OCI-LY7 (cell line): ENCODE measurements around the gene CDK14. TPM values are rescaled to one million over a fixed set of nuclear protein-coding genes. Genes with fewer than 3 reads are reported as not detected.

Source experiments
- BruUV-seq: library from RNA; stranded (reverse); fragments of 400-500 nt; replicated peaks from 2 replicates; lab custom pipeline; 2021; lab: Mats Ljungman, UMichigan
- CTCF ChIA-PET: fragments of 300-600 bp; sonication (Branson Sonifier 250); formaldehyde crosslinking; loops from one replicate; lab custom pipeline; 2022; ENCODE audit warnings: antibody characterized with exemption; ENCODE audit not compliant: unreplicated experiment; lab: Charles Lee
- POLR2A ChIA-PET: fragments of 300-600 bp; sonication (Branson Sonifier 250); formaldehyde crosslinking; loops from one replicate; lab custom pipeline; 2022; ENCODE audit warnings: antibody characterized with exemption; lab: Charles Lee
- DNase-seq: peaks from one replicate; pipeline ENCODE4 v3.0.0-alpha.2; 2015; ENCODE audit warnings: low spot score
- H2AFZ ChIP-seq: fragments of 200-600 bp; sonication (generic), shearing (Covaris generic); 2 replicates; pipeline ENCODE4 v1.6.1; 2014; ENCODE audit warnings: mild to moderate bottlenecking, antibody characterized with exemption, low read length, moderate library complexity
- H3K27ac ChIP-seq: fragments of 200-600 bp; sonication (generic); 2 replicates; pipeline ENCODE4 v1.5.1; 2014; ENCODE audit warnings: mixed run types, low read depth, mild to moderate bottlenecking, moderate library complexity, low read length, inconsistent platforms; ENCODE audit not compliant: poor library complexity, severe bottlenecking
- H3K36me3 ChIP-seq: fragments of 200-600 bp; sonication (generic); 2 replicates; pipeline ENCODE4 v1.6.1; 2014; ENCODE audit warnings: mild to moderate bottlenecking, antibody characterized with exemption, low read length, moderate library complexity, mixed read lengths; ENCODE audit not compliant: insufficient read depth
- H3K4me1 ChIP-seq: fragments of 200-600 bp; sonication (generic); 2 replicates; pipeline ENCODE4 v1.5.1; 2014; ENCODE audit warnings: mild to moderate bottlenecking, low read length; ENCODE audit not compliant: insufficient read depth, poor library complexity, severe bottlenecking
- H3K4me2 ChIP-seq: fragments of 200-600 bp; sonication (generic); 2 replicates; pipeline ENCODE4 v1.6.1; 2014; ENCODE audit warnings: mild to moderate bottlenecking, low read length
- H3K4me3 ChIP-seq: fragments of 200-600 bp; sonication (generic); 2 replicates; pipeline ENCODE4 v1.5.1; 2014; ENCODE audit warnings: mild to moderate bottlenecking, low read depth, low read length; ENCODE audit not compliant: poor library complexity, severe bottlenecking
- H3K79me2 ChIP-seq: fragments of 200-600 bp; sonication (generic); 2 replicates; pipeline ENCODE4 v1.6.1; 2016; ENCODE audit warnings: low read depth, mild to moderate bottlenecking, low read length, moderate library complexity, mixed read lengths; ENCODE audit not compliant: insufficient read depth
- H3K9me2 ChIP-seq: fragments of 200-600 bp; sonication (generic); 2 replicates; pipeline ENCODE4 v1.6.1; 2016; ENCODE audit warnings: mild to moderate bottlenecking, low read length, mixed read lengths; ENCODE audit not compliant: insufficient read depth
- H3K9me3 ChIP-seq: fragments of 200-600 bp; sonication (generic); 2 replicates; pipeline ENCODE4 v1.6.1; 2014; ENCODE audit warnings: mild to moderate bottlenecking, mixed run types, low read length, mixed read lengths
- H4K20me1 ChIP-seq: fragments of 200-600 bp; sonication (generic); 2 replicates; pipeline ENCODE4 v1.6.1; 2014; ENCODE audit warnings: mild to moderate bottlenecking, antibody characterized with exemption, low read length, moderate library complexity, mixed read lengths; ENCODE audit not compliant: insufficient read depth
- EZH2phosphoT487 ChIP-seq: fragments of 200-600 bp; sonication (generic); IDR thresholded peaks from 2 replicates; pipeline ENCODE4 v1.6.1; 2018; ENCODE audit warnings: low read depth, borderline replicate concordance, mild to moderate bottlenecking, mixed run types, antibody characterized with exemption, low read length, moderate library complexity, mixed read lengths
- intact Hi-C: fragments of 100-400 bp; cut with micrococcal nuclease; formaldehyde crosslinking; loops from one replicate; pipeline ENCODE4 v1.10.0; 2022; ENCODE audit not compliant: unreplicated experiment
- total RNA-seq, 2 experiments: library from RNA; depleted of rRNA in 1 of 2; stranded (reverse); fragments of >200 nt in 1 of 2; shearing (Covaris generic) in 1 of 2; gene quantifications; 2 replicates each; pipeline ENCODE4 v1.2.3, GENCODE V29; 2014 to 2022
- TF ChIP-seq, protein P1 (sequence below): fragments of 200-600 bp; sonication (generic); conservative IDR thresholded peaks from 2 replicates; pipeline ENCODE4 v1.5.1; 2014; ENCODE audit warnings: mild to moderate bottlenecking, antibody characterized with exemption, low read length, moderate library complexity, mixed read lengths

Gene CDK14
- total RNA-seq, 2 experiments from 2014 or later, result 90.7 to 111 TPM

DNA sequence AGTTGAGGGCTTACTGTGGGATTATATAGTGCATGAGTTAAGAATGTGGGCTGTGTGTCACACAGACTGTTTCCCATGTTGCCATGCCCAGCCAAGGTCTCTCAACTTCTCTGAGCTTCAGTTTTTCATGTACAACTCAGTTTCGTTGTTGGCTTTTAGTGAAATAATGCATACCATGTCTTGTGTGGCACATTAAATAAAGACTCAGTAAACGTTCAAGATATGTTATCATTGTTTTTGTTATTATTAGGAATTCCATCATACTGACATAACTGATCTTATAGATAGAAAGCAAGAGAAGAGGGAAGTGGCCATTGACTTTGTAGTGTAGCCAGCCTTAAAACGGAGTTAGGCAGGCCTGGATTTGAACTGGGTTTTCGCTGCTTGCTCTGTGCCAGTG is 2.9 kb downstream of the CDK14 start:
- no peaks in the 10 kb centered on the region for H3K79me2 ChIP-seq
- H3K36me3 ChIP-seq, result no peaks in the 10 kb centered on the region
- TF ChIP-seq EZH2phosphoT487, result no peak
- TF ChIP-seq, protein P1, sequence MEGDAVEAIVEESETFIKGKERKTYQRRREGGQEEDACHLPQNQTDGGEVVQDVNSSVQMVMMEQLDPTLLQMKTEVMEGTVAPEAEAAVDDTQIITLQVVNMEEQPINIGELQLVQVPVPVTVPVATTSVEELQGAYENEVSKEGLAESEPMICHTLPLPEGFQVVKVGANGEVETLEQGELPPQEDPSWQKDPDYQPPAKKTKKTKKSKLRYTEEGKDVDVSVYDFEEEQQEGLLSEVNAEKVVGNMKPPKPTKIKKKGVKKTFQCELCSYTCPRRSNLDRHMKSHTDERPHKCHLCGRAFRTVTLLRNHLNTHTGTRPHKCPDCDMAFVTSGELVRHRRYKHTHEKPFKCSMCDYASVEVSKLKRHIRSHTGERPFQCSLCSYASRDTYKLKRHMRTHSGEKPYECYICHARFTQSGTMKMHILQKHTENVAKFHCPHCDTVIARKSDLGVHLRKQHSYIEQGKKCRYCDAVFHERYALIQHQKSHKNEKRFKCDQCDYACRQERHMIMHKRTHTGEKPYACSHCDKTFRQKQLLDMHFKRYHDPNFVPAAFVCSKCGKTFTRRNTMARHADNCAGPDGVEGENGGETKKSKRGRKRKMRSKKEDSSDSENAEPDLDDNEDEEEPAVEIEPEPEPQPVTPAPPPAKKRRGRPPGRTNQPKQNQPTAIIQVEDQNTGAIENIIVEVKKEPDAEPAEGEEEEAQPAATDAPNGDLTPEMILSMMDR, result no peak
- no peak overlapping the region for H3K4me3 ChIP-seq
- no peak overlapping the region for H3K27ac ChIP-seq
- H2AFZ ChIP-seq, result no peak overlapping the region
- H4K20me1 ChIP-seq, result no peaks in the 10 kb centered on the region
- POLR2A ChIA-PET, result interaction anchor here (0.6 kb wide), 1 partner anchor 15 kb away, joined by 3 read pairs; no protein-coding TSS in a partner anchor
- no peak overlapping the region for H3K4me2 ChIP-seq
- no peaks in the 10 kb centered on the region for H3K9me3 ChIP-seq
- intact Hi-C loops, result loop anchor here (5.0 to 10.0 kb wide), 3 partner anchors 108 to 433 kb away; no protein-coding TSS in a partner anchor
- no peaks in the 10 kb centered on the region for H3K9me2 ChIP-seq
- CTCF ChIA-PET, result no interaction called here
- BruUV-seq, result no TSS peak
- DNase-seq, result no peak
- peaks cover 3% of the 10 kb centered on the region for H3K4me1 ChIP-seq

DNA sequence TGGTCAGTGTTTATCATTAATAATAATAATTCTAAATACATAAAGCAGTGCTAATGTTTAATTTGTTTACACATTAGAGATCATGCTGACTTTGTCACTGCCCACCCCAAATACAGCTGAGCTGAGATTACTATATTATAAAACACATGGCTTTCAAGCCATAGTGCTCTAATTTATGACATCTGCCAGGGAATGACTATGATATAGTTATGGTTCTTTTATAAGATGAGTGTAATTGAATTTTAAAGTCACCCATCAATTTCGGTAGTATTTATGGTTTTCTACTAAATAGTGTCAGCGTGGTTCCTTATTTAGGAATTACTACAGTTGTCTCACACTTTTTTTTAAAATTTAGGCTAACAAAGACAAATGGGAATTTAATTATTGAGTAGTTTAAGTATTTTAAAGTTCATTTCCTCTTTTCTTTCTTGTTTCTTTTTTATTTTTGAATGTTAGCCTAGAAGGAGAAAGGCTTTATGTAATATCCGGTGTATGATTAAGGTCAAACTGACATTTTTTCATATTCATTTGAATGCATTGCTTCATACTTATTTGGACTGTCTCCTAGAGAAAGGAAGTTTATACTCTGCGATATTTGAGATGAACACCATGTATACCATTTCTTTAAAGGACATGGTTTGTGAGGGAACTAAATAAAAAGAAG is 3.9 kb downstream of the CDK14 start:
- no peak overlapping the region for H3K27ac ChIP-seq

More for the DNA sequence above, 3.9 kb downstream of the CDK14 start:
- ChIA-PET CTCF (no interaction called here), POLR2A (no interaction called here)
- no peak for DNase-seq
- TF ChIP-seq, protein P1, result no peak
- TF ChIP-seq EZH2phosphoT487, result no peak
- no peak overlapping the region for H2AFZ ChIP-seq
- intact Hi-C loops, result loop anchor here (5.0 to 10.0 kb wide), 3 partner anchors 107 to 432 kb away; no protein-coding TSS in a partner anchor
- no peaks in the 10 kb centered on the region for H3K9me3 ChIP-seq
- BruUV-seq, result no TSS peak
- H4K20me1 ChIP-seq, result no peaks in the 10 kb centered on the region
- no peaks in the 10 kb centered on the region for H3K9me2 ChIP-seq
- peaks cover 3% of the 10 kb centered on the region for H3K4me1 ChIP-seq
- no peak overlapping the region for H3K4me3 ChIP-seq
- H3K79me2 ChIP-seq, result no peaks in the 10 kb centered on the region
- H3K36me3 ChIP-seq, result no peaks in the 10 kb centered on the region
- no peak overlapping the region for H3K4me2 ChIP-seq
